ENCODE data around the gene VAV3. TPM values are rescaled to one million over a fixed set of nuclear protein-coding genes. Genes with fewer than 3 reads are reported as not detected.

The VAV3 gene
- total and polyA plus RNA-seq, 2 of the 8 experiments (the other 6 are each of a cell fraction or from before 2014, with no cell fraction given): 2.9 to 7.9 TPM

DNA sequence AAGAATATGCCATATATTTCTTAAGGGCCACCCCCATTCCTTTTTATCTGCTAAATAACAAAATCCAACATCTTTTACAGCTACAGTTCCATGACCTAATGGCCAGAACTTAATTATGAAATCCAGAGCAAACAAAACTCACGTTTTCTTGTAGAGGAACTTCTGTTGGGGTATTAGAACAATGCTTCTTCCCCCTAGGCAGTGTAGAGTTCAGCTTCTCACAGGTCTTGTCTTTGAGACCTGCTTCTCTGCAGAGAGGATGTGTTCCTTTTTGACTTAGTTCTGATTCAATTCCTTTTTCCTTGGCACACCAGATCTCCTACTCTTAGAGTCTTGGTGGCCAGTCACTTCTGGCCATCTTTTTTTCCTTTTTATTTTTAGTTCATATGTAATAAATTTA, 22.2 kb downstream of the VAV3 start:
- H4K5ac ChIP-seq (ENCODE audit: insufficient read length, low read depth, low read length): no peak overlapping the region
- no peak overlapping the region for H2BK5ac ChIP-seq (ENCODE audit: low read depth, low read length)
- H2BK20ac ChIP-seq (ENCODE audit: low read length): no peak overlapping the region
- no peaks in the 10 kb centered on the region for H3K79me2 ChIP-seq (ENCODE audit: control insufficient read depth in 1 of 2, insufficient read depth in 2 of 2, low read length in 2 of 2)
- no peak overlapping the region for H3K14ac ChIP-seq (ENCODE audit: insufficient read length)
- FAIRE-seq (no peak), DNase-seq (ENCODE audit: low read depth in 1 of 2, low spot score in 2 of 2) (no peak)
- H3K4me2 ChIP-seq (ENCODE audit: insufficient read depth in 1 of 2, low read depth in 2 of 2, low read length in 2 of 2): no peak overlapping the region
- no peak overlapping the region for H3K18ac ChIP-seq (ENCODE audit: extremely low read depth, low read length)
- no peak overlapping the region for H2BK120ac ChIP-seq (replicated peaks; ENCODE audit: low read depth, low read length)
- H4K91ac ChIP-seq (replicated peaks; ENCODE audit: insufficient read length, low read length): no peak overlapping the region
- H4K20me1 ChIP-seq (replicated peaks in 1 of 2; ENCODE audit: control insufficient read depth in 1 of 2, insufficient read depth in 2 of 2, low read length in 2 of 2): no peaks in the 10 kb centered on the region
- no peaks in the 10 kb centered on the region; the same call in 1 of the 2 replicates for H3K23me2 ChIP-seq (ENCODE audit: low read depth, low read length)
- no peak overlapping the region for H4K8ac ChIP-seq (ENCODE audit: extremely low read depth, insufficient read depth, low read length)
- ChIA-PET POLR2A (ENCODE audit: partially characterized antibody) (no interaction called here), CTCF (ENCODE audit: partially characterized antibody) (interaction anchor here (1.0 kb wide), 2 partner anchors 12 to 160 kb away, joined by 3 to 4 read pairs; no protein-coding TSS in a partner anchor)
- H3K23ac ChIP-seq (ENCODE audit: insufficient read length): no peak overlapping the region
- no peak overlapping the region for H3K27ac ChIP-seq (ENCODE audit: low read depth, low read length)
- no peak overlapping the region for H3K4me3 ChIP-seq (ENCODE audit: extremely low read depth in 1 of 4, insufficient read depth in 2 of 4, low read depth in 3 of 4, low read length in 4 of 4)
- no peak overlapping the region for H3K56ac ChIP-seq (replicated peaks; ENCODE audit: insufficient read length, low read depth, low read length)
- H3K9ac ChIP-seq (replicated peaks in 1 of 4; ENCODE audit: extremely low read depth in 1 of 4, low read depth in 3 of 4, low read length in 3 of 4): no peak overlapping the region
- H3K27me3 ChIP-seq (replicated peaks in 1 of 4; ENCODE audit: control insufficient read depth in 3 of 4, extremely low read depth in 1 of 4, insufficient read depth in 3 of 4, low read length in 3 of 4): no peaks in the 10 kb centered on the region
- H3K4me1 ChIP-seq (replicated peaks in 1 of 4; ENCODE audit: control insufficient read depth in 3 of 4, insufficient read depth in 4 of 4, low read length in 3 of 4): peaks cover 0 to 2% (median 0%) of the 10 kb centered on the region in 4 experiments; a peak in 2 of 7 replicates
- 69% methylated on average over 1 of the region's 1 CpG; no CpG with 5 or more reads in 1 of the 2 experiments for WGBS, 2 experiments (ENCODE audit: extremely low coverage in 1 of 2, insufficient coverage in 1 of 2, insufficient read length in 1 of 2, insufficient replicate concordance in 2 of 2, low coverage in 1 of 2, low lambda C conversion rate in 2 of 2, missing lambda C conversion rate in 1 of 2)
- no peak overlapping the region for H3K4ac ChIP-seq (replicated peaks; ENCODE audit: insufficient read length, low read depth, low read length)
- no peaks in the 10 kb centered on the region for H3K9me3 ChIP-seq (ENCODE audit: insufficient read depth in 2 of 2, low read depth in 1 of 2, low read length in 1 of 2)
- no peak overlapping the region for H2BK15ac ChIP-seq (ENCODE audit: low read length)
- no peaks in the 10 kb centered on the region for H3K36me3 ChIP-seq (ENCODE audit: control insufficient read depth in 2 of 4, insufficient read depth in 4 of 4, low read length in 3 of 4)
- no peaks in the 10 kb centered on the region for H3K79me1 ChIP-seq (ENCODE audit: low read depth, low read length)
- no peak overlapping the region for H2BK12ac ChIP-seq (ENCODE audit: low read depth, low read length)
- H2AK5ac ChIP-seq (ENCODE audit: low read depth, low read length): no peak overlapping the region
- no peak overlapping the region for H2AFZ ChIP-seq (ENCODE audit: low read length)
- no peak for TF ChIP-seq PHF8 (conservative IDR thresholded peaks at IDR 0.05; ENCODE audit: low read depth, low read length)
- TF ChIP-seq, protein P1, sequence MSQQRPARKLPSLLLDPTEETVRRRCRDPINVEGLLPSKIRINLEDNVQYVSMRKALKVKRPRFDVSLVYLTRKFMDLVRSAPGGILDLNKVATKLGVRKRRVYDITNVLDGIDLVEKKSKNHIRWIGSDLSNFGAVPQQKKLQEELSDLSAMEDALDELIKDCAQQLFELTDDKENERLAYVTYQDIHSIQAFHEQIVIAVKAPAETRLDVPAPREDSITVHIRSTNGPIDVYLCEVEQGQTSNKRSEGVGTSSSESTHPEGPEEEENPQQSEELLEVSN (IDR thresholded peaks at IDR 0.05): no peak
- no peak for TF ChIP-seq CHD2 (IDR thresholded peaks at IDR 0.05; ENCODE audit: low read length)
- TF ChIP-seq JUND (IDR thresholded peaks at IDR 0.05; ENCODE audit: low read length): no peak
- TF ChIP-seq KDM1A (IDR thresholded peaks at IDR 0.05; ENCODE audit: borderline replicate concordance, low read length): no peak
- no peak for TF ChIP-seq SAP30 (IDR thresholded peaks at IDR 0.05; ENCODE audit: insufficient read depth, insufficient replicate concordance, low read length)
- TF ChIP-seq TBP (IDR thresholded peaks at IDR 0.05; ENCODE audit: low read depth, low read length): no peak
- no peak for TF ChIP-seq HDAC2 (IDR thresholded peaks at IDR 0.05; ENCODE audit: borderline replicate concordance in 1 of 2, low read depth in 2 of 2, low read length in 2 of 2)
- no peak for TF ChIP-seq EP300 (IDR thresholded peaks at IDR 0.05; ENCODE audit: borderline replicate concordance in 1 of 2, low read depth in 2 of 2, low read length in 2 of 2)
- TF ChIP-seq BACH1 (IDR thresholded peaks at IDR 0.05; ENCODE audit: low read length): no peak
- no peak for TF ChIP-seq POU5F1 (IDR thresholded peaks at IDR 0.05; ENCODE audit: low read depth, low read length)
- TF ChIP-seq ATF3 (IDR thresholded peaks at IDR 0.05; ENCODE audit: insufficient read depth, low read depth, low read length): no peak
